Activated CD4-positive, alpha-beta T cell treated with anti-CD3 and anti-CD28 coated beads for 36 hours (primary cell): Measurements from ENCODE around the gene TNFRSF8. TPM values are rescaled to one million over a fixed set of nuclear protein-coding genes. Genes with fewer than 3 reads are reported as not detected.

Source experiments
- ATAC-seq: fragments of 200-7000 bp; cut with Tn5 transposase; one replicate; pipeline ENCODE4 v1.10.0; 2021; ENCODE audit warnings: mild to moderate bottlenecking, moderate library complexity
- CTCF ChIA-PET: fragments of 350-600 bp; sonication (Branson Sonifier 250); formaldehyde crosslinking; loops from one replicate; lab custom pipeline; 2021; ENCODE audit warnings: antibody characterized with exemption; lab: Charles Lee
- POLR2A ChIA-PET: fragments of 350-600 bp; sonication (Branson Sonifier 250); formaldehyde crosslinking; loops from one replicate; lab custom pipeline; 2021; ENCODE audit warnings: antibody characterized with exemption, inconsistent platforms; lab: Charles Lee
- DNase-seq: peaks from one replicate; pipeline ENCODE4 v3.0.0-alpha.2; 2020
- H3K27ac Mint-ChIP-seq: one replicate; pipeline ENCODE4 v1.8.0; 2021; ENCODE audit warnings: mixed read lengths
- H3K27me3 Mint-ChIP-seq: one replicate; pipeline ENCODE4 v1.8.0; 2021; ENCODE audit warnings: mixed read lengths
- H3K36me3 Mint-ChIP-seq: one replicate; pipeline ENCODE4 v1.8.0; 2021; ENCODE audit warnings: low read depth, mixed read lengths
- H3K4me1 Mint-ChIP-seq: one replicate; pipeline ENCODE4 v1.8.0; 2021; ENCODE audit warnings: mixed read lengths
- H3K4me3 Mint-ChIP-seq: one replicate; pipeline ENCODE4 v1.8.0; 2021; ENCODE audit warnings: mild to moderate bottlenecking, moderate library complexity, mixed read lengths
- H3K9me3 Mint-ChIP-seq: one replicate; pipeline ENCODE4 v1.8.0; 2021; ENCODE audit warnings: low read depth, mixed read lengths
- intact Hi-C, 2 experiments: fragments of 100-400 bp; cut with DNase I in 1 of 2; cut with micrococcal nuclease in 1 of 2; formaldehyde crosslinking; loops; one replicate each; pipeline versions ENCODE4 v1.14.2 to v1.15.1; 2022 to 2024; cut with DNase I, micrococcal nuclease
- total RNA-seq, 2 experiments: library from RNA; stranded (reverse); gene quantifications; one replicate each; pipeline ENCODE4 v1.2.3, GENCODE V29; 2021

TNFRSF8 gene
- total RNA-seq, 2 experiments from 2014 or later = 15.7 to 16.3 TPM

GRCh38 chr1:12176298-12177118 is 113.4 kb downstream of the TNFRSF8 start:
- Mint-ChIP-seq H3K4me3 (peak overlapping the region; percentile 21), H3K4me1 (peaks cover 86% of the 10 kb centered on the region), H3K9me3 (no peaks in the 10 kb centered on the region), H3K27ac (peak overlapping the region; percentile 96), H3K27me3 (no peaks in the 10 kb centered on the region), H3K36me3 (peaks cover 44% of the 10 kb centered on the region)
- ChIA-PET CTCF (interaction anchor here (0.6 to 5.1 kb wide), 6 partner anchors 14 to 57 kb away, joined by 3 to 48 read pairs (median 4); no protein-coding TSS in a partner anchor), POLR2A (interaction anchor here (1.2 to 3.0 kb wide), 4 partner anchors 14 to 267 kb away, joined by 4 to 36 read pairs (median 6); no protein-coding TSS in a partner anchor)
- no peak for DNase-seq
- intact Hi-C loops = loop anchor here (5.0 to 10.0 kb wide), 4 partner anchors 49 to 902 kb away; partner anchors contain the start of gene UBIAD1 (in 1 of the 2)
- ATAC-seq = no peak

DNA sequence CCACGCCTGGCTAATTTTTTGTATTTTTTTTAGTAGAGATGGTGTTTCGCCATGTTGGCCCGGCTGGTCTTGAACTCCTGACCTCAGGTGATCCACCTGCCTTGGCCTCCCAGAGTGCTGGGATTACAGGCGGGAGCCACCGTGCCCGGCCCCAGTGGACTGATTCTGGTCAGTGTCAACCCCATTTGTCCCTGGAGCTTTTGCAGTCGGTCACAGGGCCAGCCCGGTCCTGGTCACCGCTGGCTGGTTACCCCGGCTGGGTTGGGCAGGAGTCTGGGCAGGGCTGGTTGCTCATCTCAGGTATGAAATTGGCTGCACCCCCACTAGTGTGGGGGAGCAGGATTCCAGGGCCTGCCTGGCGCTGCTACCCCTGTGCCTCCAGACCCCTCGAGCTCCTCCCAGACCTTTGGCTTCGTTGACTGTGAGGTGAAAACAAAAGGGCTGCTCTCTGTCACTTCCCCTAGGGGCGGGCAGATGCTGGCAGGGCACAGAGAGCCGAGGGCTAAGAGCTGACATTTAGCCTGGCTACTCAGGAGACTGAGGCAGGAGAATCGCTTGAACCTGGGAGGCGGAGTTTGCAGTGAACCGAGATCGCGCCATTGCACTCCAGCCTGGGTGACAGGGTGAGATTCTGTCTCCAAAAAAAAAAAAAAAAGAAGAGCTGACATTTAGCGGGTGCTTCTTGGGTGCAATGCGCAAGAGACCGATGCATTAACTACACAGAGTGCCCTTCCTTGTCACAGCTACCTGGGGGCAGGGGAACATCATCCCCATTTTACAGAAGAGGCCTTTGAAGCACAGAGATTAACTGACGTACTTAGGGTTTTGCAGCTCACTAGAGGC is 114.3 kb downstream of the TNFRSF8 start:
- POLR2A ChIA-PET = interaction anchor here (0.7 to 3.0 kb wide), 11 partner anchors 9 to 441 kb away, joined by 3 to 36 read pairs (median 6); partner anchors contain the start of genes AGTRAP and MIIP
- H3K9me3 Mint-ChIP-seq = no peaks in the 10 kb centered on the region
- H3K36me3 Mint-ChIP-seq = peaks cover 38% of the 10 kb centered on the region
- peak; percentile 60 for DNase-seq
- H3K4me1 Mint-ChIP-seq = peaks cover 86% of the 10 kb centered on the region
- peak; percentile 4 for ATAC-seq
- CTCF ChIA-PET = interaction anchor here (0.6 to 5.1 kb wide), 12 partner anchors 11 to 197 kb away, joined by 3 to 48 read pairs (median 4); partner anchors contain the start of genes MFN2 and TNFRSF1B
- intact Hi-C loops = loop anchor here (5.0 to 10.0 kb wide), 4 partner anchors 50 to 903 kb away; partner anchors contain the start of gene UBIAD1 (in 1 of the 2)
- H3K27me3 Mint-ChIP-seq = no peaks in the 10 kb centered on the region
- peak overlapping the region; percentile 96 for H3K27ac Mint-ChIP-seq
- peak overlapping the region; percentile 63 for H3K4me3 Mint-ChIP-seq

DNA sequence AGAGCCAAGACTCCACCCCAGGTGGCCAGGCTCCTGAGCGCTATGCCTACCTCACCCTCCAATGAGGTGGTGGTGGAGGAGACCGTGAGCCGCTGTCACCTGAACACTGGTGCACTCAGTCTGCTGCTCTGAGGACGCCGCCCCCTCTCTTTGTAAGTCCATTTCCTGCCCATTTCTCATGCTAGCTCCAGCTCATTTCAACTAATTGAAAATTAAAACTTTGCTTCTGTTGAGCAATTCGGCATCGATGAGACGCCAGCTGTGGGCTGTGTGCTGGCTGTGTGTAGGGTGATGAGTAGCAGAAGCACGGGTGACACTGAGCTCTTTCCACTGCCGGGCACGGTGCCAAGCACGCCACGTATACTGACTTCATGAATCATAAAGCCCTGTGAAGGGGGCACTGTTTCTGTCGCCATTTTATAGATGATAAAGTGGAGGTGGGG is 114.9 kb downstream of the TNFRSF8 start:
- peaks cover 86% of the 10 kb centered on the region for H3K4me1 Mint-ChIP-seq
- H3K27me3 Mint-ChIP-seq = no peaks in the 10 kb centered on the region
- peak overlapping the region; percentile 63 for H3K4me3 Mint-ChIP-seq
- POLR2A ChIA-PET = interaction anchor here (1.2 to 3.0 kb wide), 10 partner anchors 10 to 269 kb away, joined by 3 to 36 read pairs (median 6); partner anchors contain the start of gene MIIP
- intact Hi-C loops = loop anchor here (1.0 to 10.0 kb wide), 13 partner anchors 16 to 903 kb away; partner anchors contain the start of genes DHRS3 (in 1 of the 2), UBIAD1 (in 1 of the 2) and VPS13D (in 1 of the 2)
- H3K36me3 Mint-ChIP-seq = peaks cover 39% of the 10 kb centered on the region
- CTCF ChIA-PET = interaction anchor here (0.6 to 5.1 kb wide), 12 partner anchors 9 to 198 kb away, joined by 3 to 48 read pairs (median 4); partner anchors contain the start of genes MFN2 and TNFRSF1B
- no peaks in the 10 kb centered on the region for H3K9me3 Mint-ChIP-seq
- DNase-seq (peak; percentile 97), ATAC-seq (peak; percentile 78)
- peak overlapping the region; percentile 96 for H3K27ac Mint-ChIP-seq

DNA sequence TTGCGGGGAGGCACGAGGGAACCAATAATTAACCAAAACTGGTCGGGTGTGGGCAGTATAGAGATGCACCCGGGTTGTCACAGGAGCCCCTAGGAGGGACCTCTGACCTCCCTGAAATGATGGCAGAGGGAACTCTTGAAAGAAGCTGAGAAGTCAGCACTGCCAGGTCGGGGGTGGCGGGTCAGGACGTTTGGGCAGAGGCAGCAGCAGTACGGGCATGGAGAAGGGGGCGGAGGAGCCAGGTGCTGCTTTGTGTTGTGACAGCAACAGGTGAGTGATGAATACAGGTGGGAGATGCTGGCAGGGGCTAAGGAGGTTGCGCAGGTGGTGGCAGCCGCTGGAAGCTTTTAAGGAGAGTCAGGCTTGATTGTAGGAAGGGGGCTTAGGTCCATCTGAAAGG is 115.4 kb downstream of the TNFRSF8 start:
- ChIA-PET POLR2A (interaction anchor here (1.2 to 3.0 kb wide), 7 partner anchors 10 to 269 kb away, joined by 3 to 36 read pairs (median 6); partner anchors contain the start of gene MIIP), CTCF (interaction anchor here (1.1 to 5.1 kb wide), 5 partner anchors 9 to 118 kb away, joined by 4 to 48 read pairs (median 9); no protein-coding TSS in a partner anchor)
- H3K4me1 Mint-ChIP-seq = peaks cover 85% of the 10 kb centered on the region
- peaks cover 39% of the 10 kb centered on the region for H3K36me3 Mint-ChIP-seq
- H3K4me3 Mint-ChIP-seq = peak overlapping the region; percentile 63
- peak overlapping the region; percentile 96 for H3K27ac Mint-ChIP-seq
- H3K9me3 Mint-ChIP-seq = no peaks in the 10 kb centered on the region
- DNase-seq (no peak), ATAC-seq (peak; percentile 14)
- intact Hi-C loops = loop anchor here (1.0 to 10.0 kb wide), 13 partner anchors 16 to 904 kb away; partner anchors contain the start of genes DHRS3 (in 1 of the 2), UBIAD1 (in 1 of the 2) and VPS13D (in 1 of the 2)
- no peaks in the 10 kb centered on the region for H3K27me3 Mint-ChIP-seq

DNA sequence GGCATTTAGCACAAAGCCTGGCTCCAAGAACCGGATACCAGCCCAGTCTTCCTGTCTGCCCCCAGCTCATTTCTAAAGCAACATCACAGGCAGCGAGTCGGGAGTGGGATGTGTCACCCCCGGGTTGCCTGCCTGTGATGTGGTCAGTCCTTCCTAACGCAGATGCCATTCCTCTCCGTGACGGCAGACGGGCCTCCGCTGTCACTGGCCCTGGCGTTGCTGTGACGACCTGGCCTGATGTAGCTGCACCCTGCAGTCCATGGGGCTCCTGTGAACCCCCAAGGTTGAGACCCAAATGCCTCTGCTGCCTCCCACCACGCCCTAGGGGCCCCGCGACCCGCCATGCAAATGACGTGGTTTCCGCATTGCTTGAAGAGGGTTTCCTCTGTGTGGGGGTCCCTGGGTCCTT is 116.0 kb downstream of the TNFRSF8 start:
- peak overlapping the region; percentile 96 for H3K27ac Mint-ChIP-seq
- H3K4me3 Mint-ChIP-seq = peak overlapping the region; percentile 63
- H3K4me1 Mint-ChIP-seq = peaks cover 81% of the 10 kb centered on the region
- H3K36me3 Mint-ChIP-seq = peaks cover 35% of the 10 kb centered on the region
- peak; percentile 62 for ATAC-seq
- H3K9me3 Mint-ChIP-seq = no peaks in the 10 kb centered on the region
- ChIA-PET POLR2A (interaction anchor here (1.6 to 3.0 kb wide), 4 partner anchors 11 to 270 kb away, joined by 5 to 36 read pairs (median 16); no protein-coding TSS in a partner anchor), CTCF (interaction anchor here (0.6 to 5.1 kb wide), 6 partner anchors 10 to 117 kb away, joined by 4 to 48 read pairs (median 7); no protein-coding TSS in a partner anchor)
- peak; percentile 93 for DNase-seq
- H3K27me3 Mint-ChIP-seq = no peaks in the 10 kb centered on the region
- intact Hi-C loops = loop anchor here (1.0 to 10.0 kb wide), 12 partner anchors 22 to 904 kb away; partner anchors contain the start of genes DHRS3 (in 1 of the 2), MFN2 (in 1 of the 2), MIIP (in 1 of the 2) and UBIAD1 (in 1 of the 2)

- no peaks in the 10 kb centered on the region for H3K27me3 Mint-ChIP-seq
- H3K36me3 Mint-ChIP-seq = peaks cover 34% of the 10 kb centered on the region
- DNase-seq (no peak), ATAC-seq (no peak)
- intact Hi-C loops = loop anchor here (1.0 to 10.0 kb wide), 12 partner anchors 22 to 905 kb away; partner anchors contain the start of genes DHRS3 (in 1 of the 2), MFN2 (in 1 of the 2), MIIP (in 1 of the 2) and UBIAD1 (in 1 of the 2)
- no peak overlapping the region for H3K4me3 Mint-ChIP-seq
- peak overlapping the region; percentile 96 for H3K27ac Mint-ChIP-seq
- peaks cover 76% of the 10 kb centered on the region for H3K4me1 Mint-ChIP-seq
- no peaks in the 10 kb centered on the region for H3K9me3 Mint-ChIP-seq
- ChIA-PET CTCF (interaction anchor here (0.6 to 3.0 kb wide), 3 partner anchors 9 to 49 kb away, joined by 4 to 9 read pairs (median 4); no protein-coding TSS in a partner anchor), POLR2A (interaction anchor here (2.9 to 3.0 kb wide), 2 partner anchors 11 to 271 kb away, joined by 26 to 36 read pairs; no protein-coding TSS in a partner anchor)
These were observed 116.6 kb downstream of the TNFRSF8 start for GRCh38 chr1:12179676-12180075.

DNA sequence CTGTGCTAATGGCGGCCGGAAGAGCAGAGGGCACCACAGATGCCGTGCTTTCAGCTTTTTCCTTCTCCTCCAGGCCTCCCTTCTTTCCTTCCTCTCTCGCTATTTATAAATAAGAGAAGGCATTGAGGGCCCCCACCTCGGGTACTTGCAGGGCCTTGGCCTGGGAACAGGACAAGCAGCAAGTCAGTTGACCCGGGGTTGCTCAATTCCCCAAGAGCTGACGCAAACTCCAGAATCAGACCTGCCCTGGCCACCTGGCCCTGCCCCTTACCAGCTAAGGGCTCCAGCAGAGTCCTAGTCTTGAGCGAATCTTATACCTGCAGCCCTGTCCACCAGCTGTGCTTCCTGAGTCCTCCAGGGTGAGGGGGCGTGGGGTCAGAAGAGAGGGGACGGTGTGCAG is 117.2 kb downstream of the TNFRSF8 start:
- no peak for ATAC-seq
- H3K4me1 Mint-ChIP-seq = peaks cover 72% of the 10 kb centered on the region
- H3K27me3 Mint-ChIP-seq = no peaks in the 10 kb centered on the region
- POLR2A ChIA-PET = interaction anchor here (0.5 to 0.6 kb wide), 2 partner anchors 27 to 105 kb away, joined by 3 to 6 read pairs; no protein-coding TSS in a partner anchor
- DNase-seq = no peak
- CTCF ChIA-PET = interaction anchor here (0.6 to 0.7 kb wide), 2 partner anchors 49 to 143 kb away, joined by 3 to 4 read pairs; no protein-coding TSS in a partner anchor
- no peak overlapping the region for H3K27ac Mint-ChIP-seq
- H3K36me3 Mint-ChIP-seq = peaks cover 30% of the 10 kb centered on the region
- H3K9me3 Mint-ChIP-seq = no peaks in the 10 kb centered on the region
- H3K4me3 Mint-ChIP-seq = no peak overlapping the region
- intact Hi-C loops = no loop called here

DNA sequence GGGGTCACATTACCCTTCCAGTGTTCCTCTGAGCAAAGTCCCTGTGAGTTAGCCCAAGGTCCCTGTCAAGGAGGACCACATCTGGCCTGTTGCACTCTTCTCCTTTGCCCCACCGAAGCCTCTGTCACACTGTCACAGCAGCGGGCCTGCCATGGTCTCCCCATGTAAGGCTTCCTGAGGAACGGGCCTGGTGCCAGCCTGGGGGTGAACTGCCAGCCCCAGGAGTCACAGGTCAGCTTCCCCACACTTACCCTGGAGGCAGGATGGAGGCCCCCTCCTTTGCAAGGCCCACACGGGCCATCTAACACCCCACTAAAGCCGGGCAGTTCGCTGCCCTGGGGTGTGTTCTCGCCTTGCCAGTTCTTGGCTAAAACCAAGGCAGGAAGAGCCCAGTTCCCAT is 117.8 kb downstream of the TNFRSF8 start:
- no peak for DNase-seq
- peaks cover 71% of the 10 kb centered on the region for H3K4me1 Mint-ChIP-seq
- H3K9me3 Mint-ChIP-seq = no peaks in the 10 kb centered on the region
- H3K36me3 Mint-ChIP-seq = peaks cover 25% of the 10 kb centered on the region
- no peak overlapping the region for H3K4me3 Mint-ChIP-seq
- ChIA-PET POLR2A (no interaction called here), CTCF (interaction anchor here (0.7 kb wide), 1 partner anchor 143 kb away, joined by 3 read pairs; no protein-coding TSS in a partner anchor)
- ATAC-seq = no peak
- no peak overlapping the region for H3K27ac Mint-ChIP-seq
- intact Hi-C loops = no loop called here
- H3K27me3 Mint-ChIP-seq = no peaks in the 10 kb centered on the region

- POLR2A ChIA-PET = no interaction called here
- intact Hi-C loops = no loop called here
- Mint-ChIP-seq H3K27me3 (no peaks in the 10 kb centered on the region), H3K27ac (no peak overlapping the region), H3K9me3 (no peaks in the 10 kb centered on the region), H3K4me1 (peaks cover 69% of the 10 kb centered on the region), H3K36me3 (peaks cover 20% of the 10 kb centered on the region), H3K4me3 (no peak overlapping the region)
- DNase-seq (no peak), ATAC-seq (no peak)
- CTCF ChIA-PET = interaction anchor here (1.9 to 3.0 kb wide), 2 partner anchors 29 to 57 kb away, joined by 9 to 23 read pairs; no protein-coding TSS in a partner anchor
These were observed 118.5 kb downstream of the TNFRSF8 start for GRCh38 chr1:12181568-12181967.
